LHCN-M2 (cell line): ENCODE measurements around the gene PI4K2A. TPM values are rescaled to one million over a fixed set of nuclear protein-coding genes. Genes with fewer than 3 reads are reported as not detected.
"Not testable (repeated sequence)": the region's sequence is repeated elsewhere in the genome, so short reads cannot be mapped to it uniquely, and the experiment has no call there.

ENCODE experiments used
- DNase-seq: peaks from one replicate; pipeline ENCODE4 v3.0.0-alpha.2; 2012; ENCODE audit warnings: low read depth
- total RNA-seq: library from RNA; depleted of rRNA; stranded (reverse); fragments of >200 nt; gene quantifications from 2 replicates; pipeline ENCODE4 v1.2.3, GENCODE V29; 2014

The PI4K2A gene
- total RNA-seq, 1 experiment from 2014 or later, result 32.5 TPM

DNA sequence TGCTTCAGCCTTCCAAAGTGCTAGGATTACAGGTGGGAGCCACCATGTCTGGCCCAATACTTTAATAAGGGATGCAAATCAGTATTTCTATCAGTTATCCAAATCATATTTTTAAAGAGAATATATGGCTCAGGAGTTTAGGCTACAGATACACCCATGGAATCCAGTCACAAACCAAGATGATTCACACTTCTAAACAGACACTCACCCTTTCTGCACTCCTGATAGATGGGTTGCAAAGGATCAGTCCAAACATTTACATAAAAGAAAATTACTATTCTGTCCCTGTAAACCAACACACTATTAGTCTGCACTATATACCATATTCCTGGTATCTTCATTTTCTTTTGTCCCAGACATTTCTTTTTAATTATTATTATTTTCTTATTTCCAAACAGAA is 9.4 kb upstream of the PI4K2A start:
- DNase-seq, result no peak

DNA sequence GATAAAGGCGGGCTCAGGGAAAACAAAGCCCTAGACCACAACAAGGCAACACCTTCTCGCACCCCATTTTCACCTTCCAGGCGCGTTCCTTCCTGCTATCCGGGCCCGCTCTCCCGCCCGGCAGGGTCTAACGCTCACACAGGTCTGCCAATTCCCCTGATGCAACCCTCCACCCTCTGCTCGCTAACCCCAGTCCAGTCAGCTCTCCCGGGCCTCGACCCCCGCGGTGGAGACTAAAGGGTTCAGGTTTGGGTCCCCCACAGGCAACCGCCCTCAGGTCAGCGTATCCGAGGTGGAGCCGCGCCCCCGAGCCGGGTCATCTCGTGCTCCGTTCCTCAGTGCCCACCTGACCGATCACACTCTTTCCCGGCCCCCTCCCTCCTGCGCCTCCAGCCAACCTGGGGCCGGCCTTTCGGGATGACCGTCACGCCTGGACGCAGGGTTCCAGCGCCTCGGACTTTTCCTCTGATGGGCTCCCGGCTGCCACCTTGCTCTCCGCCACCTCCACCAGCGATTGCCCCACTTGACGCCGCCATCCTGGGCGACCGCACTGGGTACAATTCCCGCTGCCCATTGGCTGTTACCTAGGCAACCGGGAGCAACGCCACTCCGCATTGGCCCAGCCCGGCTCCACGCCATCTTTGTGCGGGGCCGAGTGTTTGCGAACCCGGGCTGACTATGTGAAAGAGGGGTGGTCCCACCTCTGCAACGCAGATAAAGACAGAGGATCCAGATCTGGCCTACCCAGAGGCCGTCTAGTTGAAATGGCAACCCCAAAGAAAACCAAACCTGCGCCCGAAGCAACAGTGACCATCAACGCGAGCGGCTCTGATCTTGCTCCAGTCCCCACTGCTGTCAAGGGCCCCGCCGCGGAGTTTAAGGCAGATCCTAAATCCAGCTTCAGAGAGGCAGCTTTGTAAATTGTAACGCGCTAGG is 7.3 kb upstream of the PI4K2A start, which contains the start of gene MORN4:
Gene MORN4 (minus strand): TSS at position 552 of the 936 bp plus-strand sequence. CDS start 13,847 bp downstream, outside the sequence.
- peak; percentile 88 for DNase-seq

DNA sequence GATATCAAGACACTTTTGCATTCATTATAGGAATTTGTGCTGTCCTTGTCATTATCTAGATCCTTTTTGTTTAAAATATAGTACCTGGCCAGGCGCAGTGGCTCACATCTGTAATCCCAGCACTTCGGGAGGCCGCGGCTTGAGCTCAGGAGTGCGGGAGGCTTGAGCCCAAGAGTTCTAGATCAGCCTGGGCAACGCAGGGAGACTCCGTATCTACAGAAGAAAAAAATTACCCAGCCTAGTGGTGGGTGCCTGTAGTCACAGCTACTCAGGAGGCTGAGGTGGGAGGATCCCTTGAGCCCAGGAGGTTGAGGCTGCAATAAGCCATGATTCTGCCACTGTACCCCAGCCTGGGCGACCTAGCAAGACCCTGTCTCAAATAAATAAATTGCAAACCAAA is 6.5 kb upstream of the PI4K2A start:
- no peak for DNase-seq

DNA sequence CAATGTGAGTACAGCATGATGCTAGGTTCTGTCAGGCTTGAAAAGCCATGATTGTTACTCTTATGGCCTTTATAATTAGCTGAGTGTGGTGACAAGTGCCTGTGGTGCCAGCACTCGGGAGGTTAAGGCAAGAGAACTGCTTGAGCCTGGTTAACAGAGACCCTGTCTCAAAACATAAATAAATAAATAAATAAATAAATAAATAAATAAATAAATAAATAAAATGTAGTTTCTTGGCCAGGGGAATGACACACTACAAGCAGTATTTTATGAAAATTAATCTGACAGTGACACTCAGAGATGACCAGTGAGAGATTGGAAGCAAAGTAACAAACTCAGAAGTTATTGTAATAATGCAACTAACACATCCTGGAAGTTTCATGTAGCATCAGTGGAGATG is 4.9 kb upstream of the PI4K2A start:
- DNase-seq, result no peak

DNA sequence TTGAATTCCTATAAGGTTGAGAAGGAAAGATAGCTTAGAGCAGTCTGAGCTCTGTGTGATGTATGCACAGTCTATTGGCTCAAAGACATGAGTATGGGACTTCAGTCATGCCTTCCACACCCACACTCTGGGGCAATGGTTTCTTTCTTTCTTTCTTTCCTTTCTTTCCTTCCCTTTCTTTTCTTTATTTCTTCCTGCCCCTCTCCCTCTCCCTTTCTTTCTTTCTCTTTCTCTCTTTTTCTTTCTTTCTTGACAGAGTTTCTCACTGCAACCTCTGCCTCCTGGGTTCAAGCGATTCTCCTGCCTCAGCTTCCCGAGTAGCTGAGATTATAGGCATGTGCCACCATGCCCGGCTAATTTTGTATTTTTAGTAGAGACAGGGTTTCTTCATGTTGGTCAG is 1.4 kb upstream of the PI4K2A start:
- DNase-seq, result not testable (repeated sequence)

DNA sequence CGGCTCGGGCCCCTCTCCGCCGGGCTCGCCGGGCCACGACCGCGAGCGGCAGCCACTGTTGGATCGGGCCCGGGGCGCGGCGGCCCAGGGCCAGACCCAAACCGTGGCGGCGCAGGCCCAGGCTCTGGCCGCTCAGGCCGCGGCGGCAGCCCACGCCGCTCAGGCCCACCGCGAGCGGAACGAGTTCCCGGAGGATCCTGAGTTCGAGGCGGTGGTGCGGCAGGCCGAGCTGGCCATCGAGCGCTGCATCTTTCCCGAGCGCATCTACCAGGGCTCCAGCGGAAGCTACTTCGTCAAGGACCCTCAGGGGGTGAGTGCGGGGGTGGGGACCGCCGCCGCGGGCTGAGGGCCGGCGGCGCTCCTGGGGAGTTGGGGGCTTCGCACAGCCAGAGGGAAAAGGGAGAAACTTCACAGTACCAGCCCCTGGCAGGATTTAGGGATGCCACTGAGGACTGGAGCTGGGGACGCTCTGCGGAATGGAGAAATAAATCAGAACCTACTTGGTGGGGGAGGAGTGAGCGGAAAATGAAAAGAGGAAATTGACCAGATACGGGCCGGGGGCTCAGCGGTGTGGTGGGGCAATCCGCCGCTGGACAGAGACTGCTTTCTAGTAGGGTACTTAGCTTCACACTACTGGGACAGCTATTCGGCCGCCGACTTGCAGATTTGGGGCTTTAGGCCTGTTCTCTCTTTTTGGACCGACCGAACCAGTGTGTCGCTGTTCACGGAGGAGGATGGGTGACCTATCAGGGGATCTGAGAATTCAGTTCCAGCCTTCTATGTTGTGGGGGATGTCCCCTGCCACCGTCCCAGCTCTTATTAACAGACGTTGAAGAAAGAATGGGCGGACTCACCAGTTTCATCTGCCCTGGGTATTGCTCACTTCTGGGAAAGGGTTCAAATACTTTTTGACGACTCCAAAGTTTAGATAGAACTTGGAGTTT is 669 bp downstream of the PI4K2A start:
- peak; percentile 32 for DNase-seq

DNA sequence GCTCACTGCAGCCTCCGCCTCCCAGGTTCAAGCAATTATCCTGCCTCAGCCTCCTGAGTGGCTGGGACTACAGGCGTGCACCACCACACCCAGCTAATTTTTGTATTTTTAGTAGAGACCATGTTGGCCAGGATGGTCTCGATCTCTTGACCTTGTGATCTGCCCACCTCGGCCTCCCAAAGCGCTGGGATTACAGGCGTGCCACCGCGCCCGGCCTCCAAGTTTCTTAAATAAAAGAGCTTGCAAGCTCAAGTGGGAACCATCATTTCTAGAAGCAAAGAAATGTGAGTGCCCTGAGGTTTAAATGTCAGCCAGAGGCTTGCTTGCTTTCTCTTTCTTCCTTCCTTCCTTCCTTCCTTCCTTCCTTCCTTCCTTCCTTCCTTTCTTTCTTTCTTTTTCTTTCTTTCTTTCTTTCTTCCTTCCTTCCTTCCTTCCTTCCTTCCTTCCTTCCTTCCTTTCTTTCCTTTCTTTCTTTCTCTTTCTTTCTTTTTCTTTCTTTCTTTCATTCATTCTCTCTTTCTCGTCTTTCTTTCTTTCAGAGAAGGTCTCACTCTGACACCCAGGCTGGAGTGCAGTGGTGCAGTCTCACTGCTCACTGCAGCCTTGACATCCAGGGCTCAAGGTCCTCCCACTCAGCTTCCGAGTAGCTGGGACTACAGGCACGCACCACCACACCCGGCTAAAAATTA is 2.1 kb downstream of the PI4K2A start:
- not testable (repeated sequence) for DNase-seq

DNA sequence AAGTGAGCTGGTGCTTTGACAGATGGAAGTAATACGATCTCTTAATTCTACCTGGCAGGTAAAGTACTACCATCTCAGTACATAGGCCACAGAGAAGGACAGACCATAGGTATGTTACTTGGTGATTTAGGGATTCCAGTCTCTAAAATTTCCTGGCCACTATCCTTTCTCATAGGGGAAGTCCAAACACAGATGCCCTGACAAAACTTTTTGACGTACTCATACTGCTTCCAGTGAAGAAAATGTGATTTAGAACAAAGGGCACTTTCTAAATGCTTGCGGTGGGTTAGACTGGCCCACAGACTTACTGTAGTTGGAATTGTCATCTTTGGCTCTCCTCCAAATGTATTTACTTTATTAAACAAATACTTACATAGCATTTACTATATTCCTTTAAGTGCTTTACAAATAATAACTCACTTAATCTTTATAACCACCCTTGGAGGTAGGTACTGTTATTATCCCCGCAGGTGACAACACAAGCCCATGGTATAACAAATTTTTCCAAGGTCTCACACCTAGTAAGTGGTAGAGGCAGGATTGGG is 3.0 kb downstream of the PI4K2A start:
- no peak for DNase-seq

DNA sequence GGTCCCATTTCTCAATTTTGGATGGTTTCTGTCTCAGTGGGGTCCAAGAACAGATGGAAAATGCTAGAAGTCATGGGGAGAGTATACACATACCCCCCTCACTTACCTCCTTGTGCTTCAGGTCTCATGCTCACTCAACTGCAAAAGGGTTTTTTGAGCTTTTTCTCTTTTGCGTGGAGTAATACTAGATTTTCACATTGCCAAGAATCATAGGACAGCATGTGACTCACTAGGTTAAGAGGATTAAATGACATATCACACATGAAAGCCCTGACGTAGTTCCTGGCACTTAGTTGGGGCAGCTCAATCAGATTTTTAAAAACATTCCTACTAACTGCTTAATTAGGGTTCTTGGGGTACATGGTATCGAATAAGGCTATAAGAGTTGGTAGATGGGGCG is 4.5 kb downstream of the PI4K2A start:
- peak; percentile 34 for DNase-seq

DNA sequence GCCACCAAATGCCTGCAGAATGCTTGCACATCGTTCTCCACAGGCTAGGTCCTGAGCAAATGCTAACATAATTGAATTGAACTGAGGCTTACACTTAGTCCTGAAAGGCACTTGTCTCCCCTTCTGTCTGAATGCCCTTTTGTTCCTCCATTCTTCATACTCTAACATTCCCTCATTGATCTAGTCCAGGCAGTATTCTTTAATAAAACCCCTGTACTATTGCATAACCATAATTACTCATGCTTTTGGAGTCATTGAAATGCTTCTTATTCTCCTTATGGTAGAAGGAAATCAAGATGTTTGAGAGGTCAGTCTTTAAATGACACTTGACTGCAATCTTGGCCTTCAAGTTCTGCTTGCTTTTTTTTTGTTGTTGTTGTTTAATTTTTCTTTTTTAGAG is 7.1 kb downstream of the PI4K2A start:
- peak; percentile 57 for DNase-seq

DNA sequence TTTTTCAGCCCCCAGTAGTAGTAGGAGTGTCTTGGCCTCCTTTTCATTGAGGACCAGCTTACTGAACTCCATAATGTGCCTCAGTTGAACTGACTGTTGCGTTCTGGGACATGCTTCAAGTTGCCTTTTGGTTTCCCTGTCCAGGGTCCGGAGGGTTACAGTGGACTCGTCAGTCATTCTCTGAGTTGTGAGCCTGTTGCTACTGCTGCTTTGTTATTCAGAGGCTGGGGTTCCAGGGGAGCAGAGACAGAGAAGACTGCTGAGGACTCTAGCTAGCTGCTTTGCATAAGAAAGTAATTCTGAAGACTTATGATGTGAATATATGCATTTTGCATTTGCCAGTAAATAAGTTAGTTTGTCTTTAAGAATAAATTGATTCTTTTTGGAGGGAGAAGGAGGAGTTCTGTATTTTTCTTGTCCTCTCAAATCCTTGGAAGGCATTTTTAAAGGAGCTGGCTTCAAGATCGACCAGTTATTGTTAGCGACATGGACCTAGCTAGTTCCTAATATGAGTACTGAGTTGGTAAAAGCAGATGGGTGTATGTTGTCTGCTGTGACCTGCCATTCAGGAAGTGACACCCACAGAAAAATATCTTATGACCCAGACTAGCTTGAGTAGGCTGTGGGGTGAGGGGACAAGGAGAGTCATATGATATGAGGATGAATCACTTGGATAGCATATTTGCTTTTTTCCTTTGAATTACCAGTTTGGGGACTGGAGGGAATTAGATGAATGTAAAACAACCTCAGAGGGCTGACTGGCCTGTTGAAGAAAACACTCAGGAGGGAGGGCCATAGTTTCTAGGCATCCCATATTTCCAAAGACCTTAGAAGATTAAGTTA is 8.3 kb downstream of the PI4K2A start:
- DNase-seq, result peak; percentile 97

DNA sequence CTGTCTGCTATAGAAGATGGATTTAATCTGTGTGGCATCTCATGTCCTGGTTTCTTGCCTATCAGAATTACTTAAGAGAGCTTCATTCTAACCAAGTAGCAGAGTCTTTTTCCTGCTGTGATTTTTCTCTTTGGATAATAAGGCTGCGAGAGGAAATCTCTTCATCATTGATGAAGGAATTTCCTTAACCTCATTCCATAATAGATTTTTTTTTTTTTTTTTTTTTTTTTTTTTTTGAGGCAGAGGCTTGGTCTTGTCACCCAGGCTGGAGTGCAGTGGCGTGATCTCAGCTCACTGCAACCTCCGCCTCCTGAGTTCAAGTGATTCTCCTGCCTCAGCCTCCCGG is 8.9 kb downstream of the PI4K2A start:
- DNase-seq, result not testable (repeated sequence)

DNA sequence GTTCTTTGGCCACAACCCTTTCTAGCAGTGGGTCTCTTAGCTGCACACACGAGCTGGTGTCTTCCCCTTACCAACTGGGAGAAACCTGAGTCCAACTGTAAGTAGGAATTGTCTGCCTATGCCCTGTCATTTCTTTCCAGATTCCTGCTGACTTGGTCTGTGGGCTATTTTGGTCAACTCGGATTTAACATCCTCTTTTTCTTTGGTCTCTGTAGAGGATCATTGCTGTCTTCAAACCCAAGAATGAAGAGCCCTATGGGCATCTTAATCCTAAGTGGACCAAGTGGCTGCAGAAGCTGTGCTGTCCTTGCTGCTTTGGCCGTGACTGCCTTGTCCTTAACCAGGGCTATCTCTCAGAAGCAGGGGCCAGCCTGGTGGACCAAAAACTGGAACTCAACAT is 10.3 kb downstream of the PI4K2A start:
- DNase-seq, result no peak

DNA sequence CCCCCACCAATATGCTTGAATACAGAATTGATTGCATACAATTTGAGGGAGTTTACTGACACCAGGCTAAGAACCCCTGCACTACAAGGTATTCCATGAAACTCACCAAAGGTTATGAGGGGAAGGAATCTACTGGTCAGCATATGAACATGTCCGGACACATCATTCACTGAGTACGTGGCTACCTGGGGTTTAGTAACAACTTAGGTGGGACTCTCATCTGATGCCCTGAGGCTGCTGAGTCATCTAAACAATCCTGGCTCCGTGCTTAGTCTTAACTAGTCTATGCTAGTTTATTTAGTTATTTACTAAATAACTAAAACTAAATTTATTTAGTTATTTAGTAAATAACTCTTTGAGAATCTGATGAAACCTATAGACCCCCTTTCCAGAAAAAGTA is 11.3 kb downstream of the PI4K2A start:
- DNase-seq, result no peak

DNA sequence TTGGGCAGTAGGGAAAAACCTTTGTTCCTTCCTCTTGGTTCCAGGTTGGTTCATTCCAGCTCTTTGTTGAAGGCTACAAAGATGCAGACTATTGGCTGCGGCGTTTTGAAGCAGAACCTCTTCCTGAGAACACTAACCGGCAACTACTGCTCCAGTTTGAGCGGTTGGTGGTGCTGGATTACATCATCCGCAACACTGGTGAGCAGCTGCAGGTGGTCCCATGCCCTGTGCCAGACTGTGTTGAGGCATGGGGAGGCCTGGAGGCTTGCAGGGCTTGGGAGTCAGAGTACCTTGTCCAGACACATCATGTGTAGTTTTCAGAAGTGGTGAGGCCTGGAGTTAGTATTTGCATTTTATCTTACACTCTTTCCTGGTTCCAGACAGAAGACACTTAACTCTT is 16.3 kb downstream of the PI4K2A start:
- no peak for DNase-seq

DNA sequence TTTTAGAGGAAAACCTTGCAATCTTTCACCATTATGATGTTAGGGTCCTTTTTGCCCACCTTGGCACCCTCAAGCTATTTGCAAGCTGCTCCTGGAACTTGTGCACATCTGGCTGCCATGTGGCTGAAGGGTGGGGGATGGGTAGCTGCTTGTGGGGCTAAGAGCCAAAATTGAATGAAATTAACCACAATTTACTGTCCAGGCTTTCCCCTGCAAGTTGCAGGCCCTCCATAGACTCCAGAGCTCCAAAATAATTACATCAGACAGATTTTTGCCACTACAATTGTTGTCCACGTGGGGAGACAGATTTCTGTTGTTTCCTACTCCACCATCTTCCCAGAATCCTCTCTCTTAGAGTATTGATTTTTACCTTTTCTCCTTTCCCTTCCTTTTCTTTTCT is 19.1 kb downstream of the PI4K2A start:
- peak; percentile 36 for DNase-seq

DNA sequence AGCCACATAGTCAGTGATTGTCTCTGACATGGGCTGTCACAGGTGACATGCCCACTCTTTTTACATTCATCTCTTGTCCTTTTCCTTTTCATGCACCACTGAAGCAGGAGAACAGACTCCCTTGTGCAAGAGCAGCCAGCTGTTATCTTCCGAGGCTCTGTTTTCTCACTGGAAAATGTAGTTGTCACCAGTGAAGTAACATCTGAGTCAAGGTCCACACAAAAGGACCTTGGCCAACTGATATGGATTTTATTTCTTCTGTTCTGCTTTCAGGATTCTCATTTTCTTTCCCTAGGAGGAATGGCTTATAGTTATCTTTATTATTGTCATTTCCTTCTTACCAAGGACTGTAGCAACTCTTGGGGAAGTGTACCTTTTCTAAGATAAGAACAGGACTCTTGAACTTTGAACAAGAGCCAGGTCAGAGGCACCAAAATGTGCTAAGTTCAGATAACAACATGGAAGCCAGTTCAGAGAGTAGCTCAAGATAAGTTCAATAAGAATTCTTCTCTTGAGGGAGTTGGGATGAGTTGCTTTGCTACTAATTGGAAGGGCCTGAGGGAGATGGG is 23.9 kb downstream of the PI4K2A start:
- DNase-seq, result no peak

DNA sequence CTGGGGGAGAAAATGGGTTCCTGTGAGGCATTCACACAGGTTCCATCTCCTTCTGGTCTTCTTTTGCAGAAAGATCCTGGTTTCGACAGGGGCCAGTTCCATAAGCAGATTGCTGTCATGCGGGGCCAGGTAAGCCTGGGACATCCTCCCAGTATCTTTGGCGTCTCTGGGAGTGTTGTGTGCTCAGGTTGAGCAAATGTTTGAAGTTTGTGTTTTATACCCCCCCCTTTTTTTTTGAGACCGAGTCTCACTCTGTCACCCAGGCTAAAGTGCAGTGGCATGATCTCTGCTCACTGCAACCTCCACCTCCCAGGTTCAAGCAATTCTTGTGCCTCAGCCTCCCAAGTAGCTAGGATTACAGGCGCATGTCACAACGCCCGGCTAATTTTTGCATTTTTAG is 26.5 kb downstream of the PI4K2A start:
- DNase-seq, result no peak

DNA sequence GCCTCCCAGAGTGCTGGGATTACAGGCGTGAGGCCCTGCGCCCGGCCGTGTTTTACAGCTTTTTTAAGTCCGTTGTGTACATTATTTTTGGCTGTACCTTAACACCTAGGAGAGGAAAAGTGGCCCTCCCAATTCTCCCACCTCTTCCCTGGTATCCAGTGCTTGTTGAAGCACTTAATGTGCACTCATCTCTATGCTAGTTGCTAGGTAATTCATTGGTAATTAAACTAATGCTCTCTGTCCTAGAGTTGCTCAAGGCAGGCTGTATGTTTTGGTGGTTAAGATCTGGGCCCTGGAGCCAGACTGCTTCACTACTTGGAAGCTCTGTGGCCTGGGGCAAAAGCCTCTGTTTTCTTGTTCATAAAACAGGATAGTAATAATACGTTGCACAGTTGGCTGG is 27.0 kb downstream of the PI4K2A start:
- DNase-seq, result no peak

DNA sequence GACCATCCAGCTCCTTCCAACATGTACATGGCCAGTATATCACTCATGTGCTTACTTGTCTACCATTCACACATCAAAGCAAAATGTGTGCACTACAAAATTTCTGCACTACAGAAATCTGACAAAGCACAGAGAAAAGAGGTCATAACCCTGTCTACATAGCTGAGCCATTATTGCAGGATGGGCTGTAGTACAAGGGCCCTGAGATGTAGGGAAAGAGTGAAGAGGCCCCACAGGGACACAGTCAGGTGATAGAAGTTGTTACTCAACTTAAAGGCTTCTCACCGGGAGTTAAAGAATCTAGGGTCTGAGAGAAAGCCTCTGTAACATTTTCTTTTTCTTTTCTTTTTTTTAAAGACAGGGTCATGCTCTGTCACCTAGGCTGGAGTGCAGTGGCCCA is 29.1 kb downstream of the PI4K2A start:
- no peak for DNase-seq
